Endodermal cell (in vitro differentiated cells): ENCODE results near the gene NR2F2. TPM values are rescaled to one million over a fixed set of nuclear protein-coding genes. Genes with fewer than 3 reads are reported as not detected.

Experiments
- DNase-seq: peaks from one replicate; pipeline ENCODE4 v3.0.0-alpha.2; 2017
- H3K27ac ChIP-seq: 2 replicates; pipeline ENCODE4 v1.5.1; 2013; ENCODE audit warnings: mild to moderate bottlenecking, low read depth, low read length, moderate library complexity
- H3K27me3 ChIP-seq: 2 replicates; pipeline ENCODE4 v1.6.1; 2013; ENCODE audit warnings: mild to moderate bottlenecking, low read length, moderate library complexity; ENCODE audit not compliant: insufficient read depth, control insufficient read depth, poor library complexity, severe bottlenecking
- H3K36me3 ChIP-seq: 2 replicates; pipeline ENCODE4 v1.7.0; 2013; ENCODE audit warnings: mild to moderate bottlenecking, low read length, moderate library complexity; ENCODE audit not compliant: control insufficient read depth, insufficient read depth
- H3K4me1 ChIP-seq: one replicate; pipeline ENCODE4 v1.7.0; 2013; ENCODE audit warnings: low read length; ENCODE audit not compliant: control insufficient read depth, insufficient read depth
- H3K4me3 ChIP-seq: 2 replicates; pipeline ENCODE4 v1.5.1; 2013; ENCODE audit warnings: mild to moderate bottlenecking, low read length, moderate library complexity
- H3K9ac ChIP-seq: 2 replicates; pipeline ENCODE4 v1.6.1; 2013; ENCODE audit warnings: mild to moderate bottlenecking, low read length, moderate library complexity; ENCODE audit not compliant: poor library complexity, severe bottlenecking; ENCODE audit errors: extremely low read depth
- H3K9me3 ChIP-seq: 2 replicates; pipeline ENCODE4 v1.6.1; 2013; ENCODE audit warnings: mild to moderate bottlenecking, low read length, moderate library complexity; ENCODE audit not compliant: control insufficient read depth
- H3K27ac Mint-ChIP-seq: 2 replicates; pipeline ENCODE4 v1.8.0; 2020; ENCODE audit warnings: mixed read lengths
- H3K27me3 Mint-ChIP-seq: 2 replicates; pipeline ENCODE4 v1.8.0; 2021; ENCODE audit warnings: mild to moderate bottlenecking, mixed read lengths; ENCODE audit not compliant: insufficient read depth
- H3K36me3 Mint-ChIP-seq: 2 replicates; pipeline ENCODE4 v1.8.0; 2020; ENCODE audit warnings: low read depth, mixed read lengths
- H3K4me1 Mint-ChIP-seq: 2 replicates; pipeline ENCODE4 v1.8.0; 2020; ENCODE audit warnings: mixed read lengths
- H3K4me3 Mint-ChIP-seq: 2 replicates; pipeline ENCODE4 v1.8.0; 2020; ENCODE audit warnings: mild to moderate bottlenecking, moderate library complexity, mixed read lengths
- H3K9me3 Mint-ChIP-seq: 2 replicates; pipeline ENCODE4 v1.8.0; 2020; ENCODE audit warnings: mild to moderate bottlenecking, mixed read lengths
- CTCF ChIP-seq: fragments of 200-600 bp; sonication (generic); conservative IDR thresholded peaks from 2 replicates; pipeline ENCODE4 v1.5.0; 2021; ENCODE audit warnings: antibody characterized with exemption, mild to moderate bottlenecking
- WGBS, 2 experiments: methylation state at CpG; one replicate each; pipeline versions ENCODE4 v1.1.5 to v1.1.7; 2013; ENCODE audit warnings: missing lambda C conversion rate in 2 of 2, mixed read lengths in 1 of 2; ENCODE audit not compliant: insufficient coverage in 1 of 2, insufficient read length in 1 of 2; 5-methylcytosine and 5-hydroxymethylcytosine counted together
- total RNA-seq, 2 donors: library from RNA; stranded (reverse); fragmentation: NEBNext Ultra II Directional in 1 of 2; extraction: Animal tissue kit (Norgen Biotek cat#: 25700) in 1 of 2; gene quantifications; 2 replicates in 1 of 2; 3 replicates in 1 of 2; pipeline ENCODE4 v1.2.1, GENCODE V29; 2021

Gene NR2F2
- total RNA-seq, 2 donors from 2014 or later, result 0.73 to 3.3 TPM

- Mint-ChIP-seq H3K36me3 (no peaks in the 10 kb centered on the region), H3K4me3 (no peak overlapping the region), H3K4me1 (peaks cover 13% of the 10 kb centered on the region), H3K9me3 (no peaks in the 10 kb centered on the region), H3K27me3 (peaks cover 4% of the 10 kb centered on the region), H3K27ac (peak overlapping the region; percentile 9)
- TF ChIP-seq CTCF, result no peak
- no peak for DNase-seq
- no peak overlapping the region for H3K27ac ChIP-seq
- no peak overlapping the region for H3K4me3 ChIP-seq
- no peaks in the 10 kb centered on the region for H3K36me3 ChIP-seq
- no peaks in the 10 kb centered on the region for H3K27me3 ChIP-seq
- H3K9me3 ChIP-seq, result no peaks in the 10 kb centered on the region
- no peaks in the 10 kb centered on the region for H3K4me1 ChIP-seq
- 84 to 87% methylated on average over 5 of the region's 5 CpGs for WGBS, 2 experiments
- no peak overlapping the region for H3K9ac ChIP-seq
Observed at GRCh38 chr15:96290679-96291078, 39.8 kb upstream of the NR2F2 start.

- H3K9me3 ChIP-seq, result peaks cover 3% of the 10 kb centered on the region
- no peak overlapping the region for H3K4me3 Mint-ChIP-seq
- no peaks in the 10 kb centered on the region for H3K36me3 ChIP-seq
- H3K4me1 Mint-ChIP-seq, result peaks cover 6% of the 10 kb centered on the region
- no peaks in the 10 kb centered on the region for H3K4me1 ChIP-seq
- no peak for TF ChIP-seq CTCF
- no peak for DNase-seq
- no peak overlapping the region for H3K9ac ChIP-seq
- H3K27me3 ChIP-seq, result no peaks in the 10 kb centered on the region
- no peak overlapping the region for H3K27ac Mint-ChIP-seq
- H3K27ac ChIP-seq, result no peak overlapping the region
- 87% methylated on average over 2 of the region's 2 CpGs; no CpG with 5 or more reads in 1 of the 2 experiments for WGBS, 2 experiments
- H3K36me3 Mint-ChIP-seq, result no peaks in the 10 kb centered on the region
- H3K4me3 ChIP-seq, result no peak overlapping the region
- H3K27me3 Mint-ChIP-seq, result no peaks in the 10 kb centered on the region
- peaks cover 4% of the 10 kb centered on the region for H3K9me3 Mint-ChIP-seq
Observed at GRCh38 chr15:96292635-96293034, 37.9 kb upstream of the NR2F2 start.

GRCh38 chr15:96293441-96293840, 37.1 kb upstream of the NR2F2 start:
- no peak for DNase-seq
- Histone ChIP-seq H3K27ac (no peak overlapping the region), H3K9me3 (peaks cover 12% of the 10 kb centered on the region), H3K36me3 (no peaks in the 10 kb centered on the region), H3K4me3 (no peak overlapping the region), H3K27me3 (no peaks in the 10 kb centered on the region), H3K9ac (no peak overlapping the region), H3K4me1 (no peaks in the 10 kb centered on the region)
- no peaks in the 10 kb centered on the region for H3K27me3 Mint-ChIP-seq
- H3K36me3 Mint-ChIP-seq, result no peaks in the 10 kb centered on the region
- H3K4me3 Mint-ChIP-seq, result no peak overlapping the region
- H3K4me1 Mint-ChIP-seq, result peaks cover 6% of the 10 kb centered on the region
- 100% methylated on average over 1 of the region's 4 CpGs for WGBS, 2 experiments
- H3K27ac Mint-ChIP-seq, result no peak overlapping the region
- peaks cover 12% of the 10 kb centered on the region for H3K9me3 Mint-ChIP-seq
- no peak for TF ChIP-seq CTCF
